HG03060 (cell line): Measurements from ENCODE around the gene AKAP9.
"Not testable (repeated sequence)": the region's sequence is repeated elsewhere in the genome, so short reads cannot be mapped to it uniquely, and the experiment has no call there.

Experiments used
- ATAC-seq: cut with Tn5 transposase; IDR thresholded peaks from one replicate; pipeline ENCODE4 v1.9.1; 2021; ENCODE audit warnings: low read depth, moderate number of reproducible peaks; ENCODE audit not compliant: unreplicated experiment

Gene AKAP9

GRCh38 chr7:91944970-91945369 is 4.3 kb downstream of the AKAP9 start:
- not testable (repeated sequence) for ATAC-seq

GRCh38 chr7:91945476-91945875 is 4.8 kb downstream of the AKAP9 start:
- ATAC-seq, result no peak

- ATAC-seq, result no peak
Measured at GRCh38 chr7:91946549-91946948, 5.9 kb downstream of the AKAP9 start.

GRCh38 chr7:91947948-91948347 is 7.3 kb downstream of the AKAP9 start:
- no peak for ATAC-seq

- ATAC-seq, result peak; percentile 62
Measured at GRCh38 chr7:91949221-91950009, 8.8 kb downstream of the AKAP9 start.

GRCh38 chr7:91953618-91954017 is 13.0 kb downstream of the AKAP9 start:
- ATAC-seq, result no peak

- not testable (repeated sequence) for ATAC-seq
Measured at GRCh38 chr7:91956464-91956863, 15.8 kb downstream of the AKAP9 start.

GRCh38 chr7:91957232-91957631 is 16.6 kb downstream of the AKAP9 start:
- no peak for ATAC-seq

- ATAC-seq, result no peak
Measured at GRCh38 chr7:91957823-91958222, 17.2 kb downstream of the AKAP9 start.

GRCh38 chr7:91959023-91959422 is 18.4 kb downstream of the AKAP9 start:
- no peak for ATAC-seq

GRCh38 chr7:91961816-91962215 is 21.2 kb downstream of the AKAP9 start:
- ATAC-seq, result no peak

GRCh38 chr7:91962419-91962818 is 21.8 kb downstream of the AKAP9 start:
- no peak for ATAC-seq

GRCh38 chr7:91967513-91967912 is 26.9 kb downstream of the AKAP9 start:
- ATAC-seq, result not testable (repeated sequence)

GRCh38 chr7:91973639-91974038 is 33.0 kb downstream of the AKAP9 start:
- ATAC-seq, result no peak

- ATAC-seq, result no peak
Measured at GRCh38 chr7:91974066-91974465, 33.4 kb downstream of the AKAP9 start.

GRCh38 chr7:91976743-91977142 is 36.1 kb downstream of the AKAP9 start:
- no peak for ATAC-seq

- ATAC-seq, result no peak
Measured at GRCh38 chr7:91979590-91979989, 38.9 kb downstream of the AKAP9 start.

- ATAC-seq, result not testable (repeated sequence)
Measured at GRCh38 chr7:91982352-91982751, 41.7 kb downstream of the AKAP9 start.

- ATAC-seq, result no peak
Measured at GRCh38 chr7:91988213-91988612, 47.6 kb downstream of the AKAP9 start.

GRCh38 chr7:91993976-91994375 is 53.3 kb downstream of the AKAP9 start:
- ATAC-seq, result no peak

GRCh38 chr7:91995391-91996105 is 54.9 kb downstream of the AKAP9 start:
- peak; percentile 71 for ATAC-seq
